Measurements from ENCODE around the gene GTF3C1. TPM values are rescaled to one million over a fixed set of nuclear protein-coding genes. Genes with fewer than 3 reads are reported as not detected.

The GTF3C1 gene
- total RNA-seq, 3 donors from 2014 or later: 31.2 to 44.6 (median 37.4) TPM

DNA sequence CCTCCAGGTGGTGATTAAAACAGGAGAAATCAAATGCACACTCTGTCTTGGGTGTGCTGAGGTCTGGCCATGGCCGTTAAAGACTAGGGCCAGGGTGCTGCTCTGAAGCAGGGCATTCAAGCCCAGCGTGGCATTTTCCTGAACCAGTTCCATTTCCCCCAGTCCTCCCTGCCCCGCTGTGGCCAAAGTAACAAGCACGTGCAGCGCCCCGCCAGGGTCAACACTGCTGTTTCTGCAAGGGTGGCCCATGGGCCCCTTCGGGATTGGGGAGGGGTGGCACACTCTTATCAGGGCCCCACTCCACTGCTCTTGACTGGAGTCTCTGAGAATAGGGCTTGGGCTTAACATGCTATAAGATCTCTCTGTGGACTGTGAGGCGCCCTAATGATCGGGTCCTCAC is 74.8 kb downstream of the GTF3C1 start:
- DNase-seq (ENCODE audit: low spot score in 2 of 2): no peak

DNA sequence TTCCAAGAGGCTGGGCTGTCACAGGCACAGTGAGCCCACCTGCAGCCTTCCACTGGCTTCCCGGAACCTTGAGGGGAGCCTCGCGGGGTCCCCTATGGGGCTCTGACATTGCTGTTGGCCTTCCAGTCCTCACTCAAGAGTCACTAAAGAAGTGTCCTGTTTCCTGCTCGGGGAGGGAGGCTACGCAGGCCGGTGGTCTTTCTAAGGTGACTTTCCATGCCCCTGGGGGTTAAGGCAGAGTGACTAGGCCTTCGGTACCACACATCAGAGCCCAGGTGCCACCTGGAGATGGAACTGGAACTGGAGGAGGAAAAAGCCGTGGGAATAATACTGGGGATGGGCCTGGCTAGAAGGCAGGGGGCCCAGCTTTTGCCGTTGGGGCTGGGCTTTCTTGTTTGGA is 75.7 kb downstream of the GTF3C1 start:
- no peak overlapping the region for H3K27ac ChIP-seq
- TF ChIP-seq, protein P1, sequence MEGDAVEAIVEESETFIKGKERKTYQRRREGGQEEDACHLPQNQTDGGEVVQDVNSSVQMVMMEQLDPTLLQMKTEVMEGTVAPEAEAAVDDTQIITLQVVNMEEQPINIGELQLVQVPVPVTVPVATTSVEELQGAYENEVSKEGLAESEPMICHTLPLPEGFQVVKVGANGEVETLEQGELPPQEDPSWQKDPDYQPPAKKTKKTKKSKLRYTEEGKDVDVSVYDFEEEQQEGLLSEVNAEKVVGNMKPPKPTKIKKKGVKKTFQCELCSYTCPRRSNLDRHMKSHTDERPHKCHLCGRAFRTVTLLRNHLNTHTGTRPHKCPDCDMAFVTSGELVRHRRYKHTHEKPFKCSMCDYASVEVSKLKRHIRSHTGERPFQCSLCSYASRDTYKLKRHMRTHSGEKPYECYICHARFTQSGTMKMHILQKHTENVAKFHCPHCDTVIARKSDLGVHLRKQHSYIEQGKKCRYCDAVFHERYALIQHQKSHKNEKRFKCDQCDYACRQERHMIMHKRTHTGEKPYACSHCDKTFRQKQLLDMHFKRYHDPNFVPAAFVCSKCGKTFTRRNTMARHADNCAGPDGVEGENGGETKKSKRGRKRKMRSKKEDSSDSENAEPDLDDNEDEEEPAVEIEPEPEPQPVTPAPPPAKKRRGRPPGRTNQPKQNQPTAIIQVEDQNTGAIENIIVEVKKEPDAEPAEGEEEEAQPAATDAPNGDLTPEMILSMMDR (IDR thresholded peaks at IDR 0.05): no peak
- TF ChIP-seq POLR2AphosphoS5 (IDR thresholded peaks at IDR 0.05) (no peak), POLR2A (IDR thresholded peaks at IDR 0.05) (no peak)
- H3K9me3 ChIP-seq: no peaks in the 10 kb centered on the region
- DNase-seq (ENCODE audit: low spot score in 2 of 2): no peak
- H3K36me3 ChIP-seq: peaks cover 18% of the 10 kb centered on the region
- H3K27me3 ChIP-seq: no peaks in the 10 kb centered on the region
- H3K4me1 ChIP-seq: no peaks in the 10 kb centered on the region
- intact Hi-C loops (cut with DNase I; ENCODE audit: low total_unique reads): no loop called here
- H3K4me3 ChIP-seq: no peak overlapping the region

More for the DNA sequence above, 74.8 kb downstream of the GTF3C1 start:
- Histone ChIP-seq H3K9me3 (no peaks in the 10 kb centered on the region), H3K27me3 (no peaks in the 10 kb centered on the region), H3K27ac (no peak overlapping the region), H3K4me1 (no peaks in the 10 kb centered on the region), H3K36me3 (peaks cover 18% of the 10 kb centered on the region), H3K4me3 (no peak overlapping the region)
- TF ChIP-seq POLR2AphosphoS5 (IDR thresholded peaks at IDR 0.05): no peak
- TF ChIP-seq POLR2A (IDR thresholded peaks at IDR 0.05): no peak
- TF ChIP-seq, protein P1 (IDR thresholded peaks at IDR 0.05): no peak
- intact Hi-C loops (cut with DNase I; ENCODE audit: low total_unique reads): no loop called here

DNA sequence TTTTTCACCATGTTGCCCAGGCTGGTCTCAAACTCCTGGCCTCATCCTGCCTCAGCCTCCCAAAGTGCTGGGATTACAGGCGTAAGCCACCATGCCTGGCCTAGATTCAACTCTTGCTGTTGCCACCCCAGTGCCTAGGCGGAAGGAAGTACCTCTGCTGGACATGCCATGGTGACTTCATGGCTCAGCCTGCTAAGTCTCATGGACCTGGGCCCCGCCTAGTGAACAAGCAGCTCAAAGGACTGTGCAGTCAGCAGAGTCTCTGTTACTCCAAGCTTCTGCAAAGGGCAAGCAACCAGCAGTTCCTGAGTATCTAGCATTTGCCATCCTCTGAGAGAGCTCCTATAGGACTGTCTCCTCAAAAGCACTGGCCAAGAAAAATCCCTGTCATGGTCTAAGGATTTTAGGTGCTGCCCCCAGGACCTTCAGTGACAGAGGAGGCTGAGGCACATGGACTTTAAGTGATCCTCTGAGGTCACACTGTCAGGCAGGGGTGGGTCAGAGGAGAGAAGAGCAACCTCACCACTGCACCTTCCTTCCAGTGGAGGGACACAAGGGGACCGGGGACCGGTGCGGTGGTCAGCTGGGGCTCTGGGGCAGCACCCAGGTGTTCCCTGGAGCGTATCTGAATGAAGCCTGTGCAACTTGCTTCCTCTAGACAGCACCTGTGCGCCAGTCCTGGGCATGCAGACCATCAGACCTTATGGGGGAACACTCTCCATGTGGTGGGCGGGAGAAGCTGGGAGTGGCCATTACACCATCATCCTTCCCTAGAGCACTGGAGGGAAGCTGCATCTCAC is 76.4 kb downstream of the GTF3C1 start:
- DNase-seq (ENCODE audit: low spot score in 2 of 2): no peak
- no peak overlapping the region for H3K4me3 ChIP-seq
- TF ChIP-seq, protein P1 (IDR thresholded peaks at IDR 0.05): no peak
- TF ChIP-seq POLR2A (IDR thresholded peaks at IDR 0.05): no peak
- H3K27me3 ChIP-seq: no peaks in the 10 kb centered on the region
- no peaks in the 10 kb centered on the region for H3K9me3 ChIP-seq
- H3K27ac ChIP-seq: no peak overlapping the region
- no peaks in the 10 kb centered on the region for H3K4me1 ChIP-seq
- H3K36me3 ChIP-seq: peaks cover 18% of the 10 kb centered on the region
- intact Hi-C loops (cut with DNase I; ENCODE audit: low total_unique reads): no loop called here

DNA sequence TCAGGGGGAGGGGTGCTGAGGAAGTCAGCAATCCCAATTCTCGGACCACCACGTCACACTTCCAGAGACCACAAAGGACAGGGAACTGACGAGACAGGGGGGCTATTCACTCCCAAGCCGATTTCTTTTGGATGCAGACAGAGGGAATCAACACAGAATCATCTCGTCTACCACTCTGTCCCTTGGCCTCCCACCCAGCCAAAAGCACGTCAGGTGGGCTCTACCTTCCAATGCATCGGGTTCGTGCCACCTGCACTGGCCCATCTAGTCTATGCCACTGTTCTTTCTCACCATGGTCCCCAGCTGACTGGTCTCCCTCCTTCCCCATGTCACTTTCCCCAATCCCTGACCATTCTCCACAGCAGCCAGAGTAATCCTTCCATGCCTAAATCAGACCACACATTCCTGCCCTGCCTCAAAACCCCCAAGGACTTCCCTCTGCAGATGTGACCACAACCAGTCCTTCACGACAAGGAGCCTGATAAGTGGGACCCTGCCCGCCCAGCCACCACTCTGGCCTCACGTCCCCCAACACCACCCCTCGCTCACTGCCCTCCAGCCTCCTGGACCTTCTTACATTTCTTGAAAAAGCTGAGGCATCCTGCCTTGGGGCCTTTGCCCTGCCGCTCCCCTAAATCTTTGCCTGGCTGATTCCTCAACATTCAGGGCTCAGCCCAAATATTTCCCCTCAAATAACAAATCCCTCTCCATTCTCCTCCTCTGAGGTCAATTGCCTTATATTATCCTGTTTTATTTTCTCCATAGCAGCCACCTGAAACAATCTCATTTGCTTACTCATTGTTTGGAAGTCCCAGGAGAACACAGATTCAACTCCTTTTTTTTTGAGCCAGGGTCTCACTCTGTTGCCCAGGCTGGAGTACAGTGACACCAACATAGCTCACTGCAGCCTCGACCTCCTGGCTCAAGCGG is 77.4 kb downstream of the GTF3C1 start:
- no peak overlapping the region for H3K4me3 ChIP-seq

More for the DNA sequence above, 77.4 kb downstream of the GTF3C1 start:
- Histone ChIP-seq H3K4me1 (no peaks in the 10 kb centered on the region), H3K9me3 (no peaks in the 10 kb centered on the region), H3K36me3 (peaks cover 18% of the 10 kb centered on the region), H3K27me3 (no peaks in the 10 kb centered on the region), H3K27ac (no peak overlapping the region)
- DNase-seq (ENCODE audit: low spot score in 2 of 2): no peak
- intact Hi-C loops (cut with DNase I; ENCODE audit: low total_unique reads): no loop called here
- TF ChIP-seq POLR2AphosphoS5 (IDR thresholded peaks at IDR 0.05) (no peak), POLR2A (IDR thresholded peaks at IDR 0.05) (no peak)
- TF ChIP-seq, protein P1 (IDR thresholded peaks at IDR 0.05): no peak

Measured in breast epithelium (tissue), 4 donors.